SK-N-SH (cell line): Measurements from ENCODE around the gene DVL3. TPM values are rescaled to one million over a fixed set of nuclear protein-coding genes. Genes with fewer than 3 reads are reported as not detected.

Source experiments
- CTCF ChIA-PET: fragments of 300-600, 350-600 bp; formaldehyde crosslinking; extraction: SDS; loops from one replicate; lab custom pipeline; 2021; lab: Yijun Ruan, JAX
- POLR2A ChIA-PET: fragments of 350-600 bp; sonication (Branson Sonifier 250); formaldehyde crosslinking; extraction: SDS; loops from one replicate; lab custom pipeline; 2020; ENCODE audit warnings: antibody characterized with exemption, inconsistent platforms; lab: Yijun Ruan, JAX
- DNase-seq: peaks from one replicate; pipeline ENCODE4 v3.0.0; 2012
- H2AFZ ChIP-seq: fragments of 200-600 bp; sonication (generic); 2 replicates; pipeline ENCODE4 v1.8.1; 2016; ENCODE audit warnings: antibody characterized with exemption, mild to moderate bottlenecking, low read depth
- H3F3A ChIP-seq: fragments of 200-600 bp; sonication (generic); replicated peaks from 2 replicates; pipeline ENCODE3; 2016; ENCODE audit warnings: antibody characterized with exemption, mild to moderate bottlenecking; ENCODE audit not compliant: insufficient read depth
- H3K27ac ChIP-seq, 2 experiments: fragments of 200-500 bp in 1 of 2; fragments of 200-600 bp in 1 of 2; sonication (Bioruptor generic) in 1 of 2; sonication (generic), shearing (Covaris generic) in 1 of 2; 2 replicates each; pipeline versions ENCODE4 v1.5.1 to v1.6.1; 2014 to 2016; ENCODE audit warnings: low read depth in 2 of 2, inconsistent platforms in 1 of 2, low read length in 1 of 2, mild to moderate bottlenecking in 1 of 2, mixed read lengths in 1 of 2
- H3K27me3 ChIP-seq: fragments of 200-600 bp; sonication (generic), shearing (Covaris generic); 2 replicates; pipeline ENCODE4 v1.6.1; 2016; ENCODE audit warnings: mixed run types; ENCODE audit not compliant: insufficient read depth
- H3K36me3 ChIP-seq, 2 experiments: fragments of 200-500 bp in 1 of 2; fragments of 200-600 bp in 1 of 2; sonication (Bioruptor generic) in 1 of 2; sonication (generic) in 1 of 2; replicated peaks in 1 of 2; 2 replicates each; pipeline versions ENCODE3 to v1.5.1; 2014 to 2016; ENCODE audit warnings: low read length in 1 of 2, mild to moderate bottlenecking in 1 of 2; ENCODE audit not compliant: insufficient read depth in 2 of 2, control insufficient read depth in 1 of 2
- H3K4me1 ChIP-seq, 2 experiments: fragments of 200-500 bp in 1 of 2; fragments of 200-600 bp in 1 of 2; sonication (Bioruptor generic) in 1 of 2; sonication (generic), shearing (Covaris generic) in 1 of 2; 2 replicates each; pipeline versions ENCODE4 v1.5.1 to v1.6.1; 2014 to 2016; ENCODE audit warnings: low read depth in 1 of 2, low read length in 1 of 2, mixed run types in 1 of 2; ENCODE audit not compliant: insufficient read depth in 2 of 2, control insufficient read depth in 1 of 2
- H3K4me2 ChIP-seq: fragments of 200-600 bp; sonication (generic), shearing (Covaris generic); 2 replicates; pipeline ENCODE4 v1.6.1; 2017; ENCODE audit warnings: mixed run types
- H3K4me3 ChIP-seq, 2 experiments: fragments of 200-500 bp in 1 of 2; fragments of 200-600 bp in 1 of 2; sonication (Bioruptor generic) in 1 of 2; sonication (generic), shearing (Covaris generic) in 1 of 2; 2 replicates each; pipeline versions ENCODE4 v1.5.1 to v1.8.1; 2014 to 2016; ENCODE audit warnings: low read depth in 2 of 2, inconsistent platforms in 1 of 2, low read length in 1 of 2, mild to moderate bottlenecking in 1 of 2, mixed read lengths in 1 of 2, moderate library complexity in 1 of 2
- H3K79me2 ChIP-seq: fragments of 200-600 bp; sonication (generic); 2 replicates; pipeline ENCODE4 v1.8.1; 2017; ENCODE audit warnings: mild to moderate bottlenecking; ENCODE audit not compliant: insufficient read depth
- H3K9ac ChIP-seq: fragments of 200-600 bp; sonication (generic); 2 replicates; pipeline ENCODE4 v1.6.1; 2017; ENCODE audit warnings: mixed run types
- H3K9me2 ChIP-seq: fragments of 200-600 bp; sonication (generic); 2 replicates; pipeline ENCODE4 v1.6.1; 2017; ENCODE audit warnings: mixed run types
- H3K9me3 ChIP-seq: fragments of 200-600 bp; sonication (generic); 2 replicates; pipeline ENCODE4 v1.6.1; 2017; ENCODE audit warnings: mixed run types, mild to moderate bottlenecking, moderate library complexity
- H4K20me1 ChIP-seq: fragments of 200-600 bp; sonication (generic); 2 replicates; pipeline ENCODE4 v1.6.1; 2017; ENCODE audit warnings: mild to moderate bottlenecking, mixed run types; ENCODE audit not compliant: insufficient read depth
- ELF1 ChIP-seq: IDR thresholded peaks from 2 replicates; pipeline ENCODE4 v1.4.0; 2012
- EP300 ChIP-seq, 2 experiments: IDR thresholded peaks; 2 replicates each; pipeline versions ENCODE4 v1.4.0 to v1.6.1; 2012; ENCODE audit warnings: borderline replicate concordance in 1 of 2, low read depth in 1 of 2, low read length in 1 of 2
- FOSL2 ChIP-seq: IDR thresholded peaks from 2 replicates; pipeline ENCODE4 v1.4.0; 2012; ENCODE audit warnings: low read depth, mild to moderate bottlenecking, moderate library complexity, borderline replicate concordance
- FOXJ3 ChIP-seq: sonication (generic); formaldehyde crosslinking; IDR thresholded peaks from 2 replicates; pipeline ENCODE4 v1.5.1; 2020; ENCODE audit warnings: mild to moderate bottlenecking, missing genetic modification reagents
- FOXM1 ChIP-seq: IDR thresholded peaks from 2 replicates; pipeline ENCODE4 v1.4.0; 2012; ENCODE audit warnings: low read depth, mild to moderate bottlenecking
- GABPA ChIP-seq: IDR thresholded peaks from 2 replicates; pipeline ENCODE4 v1.4.0; 2012; ENCODE audit warnings: low read depth, mild to moderate bottlenecking
- GATA2 ChIP-seq: sonication (generic); formaldehyde crosslinking; IDR thresholded peaks from 2 replicates; pipeline ENCODE4 v1.5.0; 2020; ENCODE audit warnings: mild to moderate bottlenecking, missing genetic modification reagents
- IRF3 ChIP-seq: fragments of 150-350 bp; IDR thresholded peaks from 2 replicates; pipeline ENCODE4 v1.6.1; 2016; ENCODE audit warnings: mild to moderate bottlenecking, low read depth, low read length
- MAX ChIP-seq: IDR thresholded peaks from 2 replicates; pipeline ENCODE4 v1.4.0; 2012; ENCODE audit warnings: low read depth
- MXI1 ChIP-seq: IDR thresholded peaks from 2 replicates; pipeline ENCODE4 v1.6.1; 2012; ENCODE audit warnings: mild to moderate bottlenecking, low read depth, low read length, improper control_type of control experiment
- NFIC ChIP-seq: IDR thresholded peaks from 2 replicates; pipeline ENCODE4 v1.4.0; 2012; ENCODE audit warnings: borderline replicate concordance
- NRF1 ChIP-seq: IDR thresholded peaks from 2 replicates; pipeline ENCODE4 v1.6.1; 2012; ENCODE audit warnings: low read depth, mild to moderate bottlenecking, low read length
- POLR2AphosphoS5 ChIP-seq: IDR thresholded peaks from 2 replicates; pipeline ENCODE4 v1.6.1; 2012; ENCODE audit warnings: low read depth, low read length
- RAD21 ChIP-seq: IDR thresholded peaks from 2 replicates; pipeline ENCODE4 v1.6.1; 2012; ENCODE audit warnings: mild to moderate bottlenecking, low read length
- RCOR1 ChIP-seq: fragments of 150-350 bp; IDR thresholded peaks from 2 replicates; pipeline ENCODE4 v1.6.1; 2017; ENCODE audit warnings: antibody characterized with exemption, low read length
- RXRA ChIP-seq: IDR thresholded peaks from 2 replicates; pipeline ENCODE4 v1.4.0; 2012; ENCODE audit warnings: low read depth, mild to moderate bottlenecking, borderline replicate concordance
- SIN3A ChIP-seq: IDR thresholded peaks from 2 replicates; pipeline ENCODE4 v1.6.1; 2012; ENCODE audit warnings: low read depth, mild to moderate bottlenecking, low read length, moderate library complexity, borderline replicate concordance
- SMC3 ChIP-seq: IDR thresholded peaks from 2 replicates; pipeline ENCODE4 v1.6.1; 2012; ENCODE audit warnings: low read depth, low read length, improper control_type of control experiment
- TCF12 ChIP-seq: IDR thresholded peaks from 2 replicates; pipeline ENCODE4 v1.4.0; 2012
- WGBS: methylation state at CpG from one replicate; pipeline ENCODE4 v1.1.6; 2017; ENCODE audit warnings: low lambda C conversion rate; 5-methylcytosine and 5-hydroxymethylcytosine counted together
- polyA plus RNA-seq, 3 experiments: library from polyadenylated mRNA; depleted of rRNA; stranded (reverse); fragments of >200 nt; gene quantifications; 2 replicates each; pipeline ENCODE4 v1.2.3, GENCODE V29; 2012

The DVL3 gene
- polyA plus RNA-seq, 1 of the 3 experiments (the other 2 are of a cell fraction) = 29.6 TPM

- Histone ChIP-seq H3F3A (no peaks in the 10 kb centered on the region), H3K36me3 (peaks cover 26 to 72% of the 10 kb centered on the region in 2 experiments), H3K27ac (no peak overlapping the region), H3K4me3 (no peak overlapping the region), H3K9me3 (no peaks in the 10 kb centered on the region), H4K20me1 (0 out of 2 replicates have a peak, but pooled peaks cover 8% of the 10 kb centered on the region), H3K27me3 (no peaks in the 10 kb centered on the region), H2AFZ (no peak overlapping the region), H3K9ac (no peak overlapping the region), H3K4me1 (no peaks in the 10 kb centered on the region), H3K4me2 (no peak overlapping the region), H3K79me2 (peaks cover 23% of the 10 kb centered on the region), H3K9me2 (no peaks in the 10 kb centered on the region)
- no peak for DNase-seq
- POLR2A ChIA-PET = no interaction called here
- TF ChIP-seq FOSL2 (no peak), RXRA (no peak), TCF12 (no peak), GABPA (no peak), GATA2 (CRISPR knock-in tag) (no peak), FOXJ3 (CRISPR knock-in tag) (no peak), FOXM1 (no peak), MXI1 (no peak), NFIC (no peak), IRF3 (no peak), ELF1 (no peak), POLR2AphosphoS5 (no peak), EP300 (IDR thresholded peaks at IDR 0.05; ENCODE audit: borderline replicate concordance in 1 of 2, low read depth in 1 of 2, low read length in 1 of 2) (no peak), RAD21 (no peak), SMC3 (no peak), RCOR1 (no peak)
- 100% methylated on average over 9 of the region's 10 CpGs for WGBS
- CTCF ChIA-PET = interaction anchor here (1.4 kb wide), 1 partner anchor 57 kb away, joined by 4 read pairs; the partner anchor contains the start of gene EEF1AKMT4
Measured at GRCh38 chr3:184192889-184193288, 37.7 kb downstream of the DVL3 start.

GRCh38 chr3:184193991-184194539 is 38.9 kb downstream of the DVL3 start:
- Histone ChIP-seq H3K36me3 (peaks cover 26 to 60% of the 10 kb centered on the region in 2 experiments), H3K9me2 (no peaks in the 10 kb centered on the region)

More at GRCh38 chr3:184193991-184194539, 38.9 kb downstream of the DVL3 start:
- H2AFZ ChIP-seq = no peak overlapping the region
- 98% methylated on average over 6 of the region's 9 CpGs for WGBS
- peaks cover 11% of the 10 kb centered on the region; the same call in 1 of the 2 replicates for H3K79me2 ChIP-seq
- H3K4me1 ChIP-seq = no peaks in the 10 kb centered on the region
- 0 out of 2 replicates have a peak, but pooled peaks cover 8% of the 10 kb centered on the region for H4K20me1 ChIP-seq
- DNase-seq = no peak
- H3K27ac ChIP-seq = no peak overlapping the region
- CTCF ChIA-PET = interaction anchor here (1.3 to 1.4 kb wide), 2 partner anchors 11 to 56 kb away, joined by 4 to 5 read pairs; partner anchors contain the start of gene EEF1AKMT4
- no peaks in the 10 kb centered on the region for H3F3A ChIP-seq
- no peak overlapping the region for H3K4me2 ChIP-seq
- H3K27me3 ChIP-seq = no peaks in the 10 kb centered on the region
- H3K4me3 ChIP-seq = no peak overlapping the region
- no peak overlapping the region for H3K9ac ChIP-seq
- no peaks in the 10 kb centered on the region for H3K9me3 ChIP-seq
- POLR2A ChIA-PET = no interaction called here
- no peak for TF ChIP-seq SIN3A
- TF ChIP-seq MAX = no peak
- no peak for TF ChIP-seq RXRA
- no peak for TF ChIP-seq NRF1
- TF ChIP-seq, all 33 proteins: peak for 0
